Measurements from ENCODE around the gene LEF1.

LEF1 gene

GRCh38 chr4:108146819-108147218 lies 21.9 kb downstream of the LEF1 start:
- no peak for DNase-seq

GRCh38 chr4:108146336-108146735 lies 22.4 kb downstream of the LEF1 start:
- no peak for DNase-seq

GRCh38 chr4:108144451-108144850 lies 24.3 kb downstream of the LEF1 start:
- DNase-seq: no peak

GRCh38 chr4:108143515-108143914 lies 25.2 kb downstream of the LEF1 start:
- DNase-seq: no peak

- no peak for DNase-seq
Observed at GRCh38 chr4:108142870-108143269, 25.9 kb downstream of the LEF1 start.

GRCh38 chr4:108141213-108141950 lies 27.4 kb downstream of the LEF1 start:
- no peak for DNase-seq

GRCh38 chr4:108140328-108140727 lies 28.4 kb downstream of the LEF1 start:
- DNase-seq: no peak

- no peak for DNase-seq
Observed at GRCh38 chr4:108139089-108139488, 29.6 kb downstream of the LEF1 start.

GRCh38 chr4:108135549-108136209 lies 33.1 kb downstream of the LEF1 start:
- no peak for DNase-seq

GRCh38 chr4:108130955-108131354 lies 37.8 kb downstream of the LEF1 start:
- DNase-seq: no peak

- no peak for DNase-seq
Observed at GRCh38 chr4:108129196-108129595, 39.5 kb downstream of the LEF1 start.

GRCh38 chr4:108126806-108127205 lies 41.9 kb downstream of the LEF1 start:
- no peak for DNase-seq

GRCh38 chr4:108120789-108121188 lies 47.9 kb downstream of the LEF1 start:
- DNase-seq: no peak

GRCh38 chr4:108119199-108119800 lies 49.4 kb downstream of the LEF1 start:
- DNase-seq: no peak

- DNase-seq: no peak
Observed at GRCh38 chr4:108118505-108118904, 50.2 kb downstream of the LEF1 start.

GRCh38 chr4:108117418-108118182 lies 51.1 kb downstream of the LEF1 start:
- DNase-seq: no peak

- DNase-seq: no peak
Observed at GRCh38 chr4:108116423-108117168, 52.1 kb downstream of the LEF1 start.

GRCh38 chr4:108115168-108115526 lies 53.6 kb downstream of the LEF1 start:
- no peak for DNase-seq

GRCh38 chr4:108114503-108114902 lies 54.2 kb downstream of the LEF1 start:
- DNase-seq: no peak

- no peak for DNase-seq
Observed at GRCh38 chr4:108113229-108113628, 55.5 kb downstream of the LEF1 start.

- DNase-seq: no peak
Observed at GRCh38 chr4:108111781-108112180, 57.0 kb downstream of the LEF1 start.

- DNase-seq: no peak
Observed at GRCh38 chr4:108110450-108110849, 58.3 kb downstream of the LEF1 start.

- DNase-seq: no peak
Observed at GRCh38 chr4:108109997-108110416, 58.7 kb downstream of the LEF1 start.

Data from midbrain (tissue), 1 donor.